GM18951 (cell line): ENCODE data around the gene HOXA6.

Experiments
- POLR2A ChIP-seq: IDR thresholded peaks from 4 replicates; pipeline ENCODE4 v1.6.1; 2011; ENCODE audit warnings: mild to moderate bottlenecking; ENCODE audit not compliant: insufficient read length, insufficient read depth; ENCODE audit errors: extremely low read depth
- in situ Hi-C: fragments of 300-500 bp; cut with MboI; formaldehyde crosslinking; loops from one replicate; pipeline ENCODE4 v1.12.0; 2022; ENCODE audit warnings: low sequenced_read_pairs, mixed read lengths, inconsistent platforms; ENCODE audit not compliant: unreplicated experiment

HOXA6 gene

GRCh38 chr7:27116031-27116961 lies 31.3 kb downstream of the HOXA6 start:
- in situ Hi-C loops = no loop called here
- no peak for TF ChIP-seq POLR2A

- TF ChIP-seq POLR2A = no peak
- in situ Hi-C loops = no loop called here
These were observed 32.1 kb downstream of the HOXA6 start for GRCh38 chr7:27115221-27116026.

GRCh38 chr7:27114881-27115220 lies 32.7 kb downstream of the HOXA6 start:
- in situ Hi-C loops = no loop called here
- TF ChIP-seq POLR2A = no peak

- in situ Hi-C loops = no loop called here
- TF ChIP-seq POLR2A = no peak
These were observed 33.4 kb downstream of the HOXA6 start for GRCh38 chr7:27113991-27114769.

- no peak for TF ChIP-seq POLR2A
- in situ Hi-C loops = no loop called here
These were observed 34.3 kb downstream of the HOXA6 start for GRCh38 chr7:27112955-27113949.

GRCh38 chr7:27112361-27112760 lies 35.2 kb downstream of the HOXA6 start:
- TF ChIP-seq POLR2A = no peak
- in situ Hi-C loops = no loop called here

- TF ChIP-seq POLR2A = no peak
- in situ Hi-C loops = no loop called here
These were observed 35.8 kb downstream of the HOXA6 start for GRCh38 chr7:27111751-27112277.

GRCh38 chr7:27111042-27111750 lies 36.4 kb downstream of the HOXA6 start:
- no peak for TF ChIP-seq POLR2A
- in situ Hi-C loops = no loop called here

- in situ Hi-C loops = no loop called here
- TF ChIP-seq POLR2A = no peak
These were observed 37.2 kb downstream of the HOXA6 start for GRCh38 chr7:27110186-27111031.

GRCh38 chr7:27109466-27110185 lies 37.9 kb downstream of the HOXA6 start:
- in situ Hi-C loops = no loop called here
- TF ChIP-seq POLR2A = no peak
